HL-60/S4 (cell line): ENCODE results near the gene DHX38.

ENCODE experiments used
- in situ Hi-C: fragments of 300-500 bp; cut with MboI; formaldehyde crosslinking; loops from 2 replicates; pipeline ENCODE4 v1.14.3; 2022; ENCODE audit warnings: low sequenced_read_pairs

DHX38 gene

GRCh38 chr16:72083778-72084404 is 9.8 kb upstream of the DHX38 start:
- in situ Hi-C loops, result no loop called here

GRCh38 chr16:72084445-72084844 is 9.2 kb upstream of the DHX38 start:
- in situ Hi-C loops, result no loop called here

- in situ Hi-C loops, result no loop called here
These were observed 8.6 kb upstream of the DHX38 start for GRCh38 chr16:72085002-72085401.

DNA sequence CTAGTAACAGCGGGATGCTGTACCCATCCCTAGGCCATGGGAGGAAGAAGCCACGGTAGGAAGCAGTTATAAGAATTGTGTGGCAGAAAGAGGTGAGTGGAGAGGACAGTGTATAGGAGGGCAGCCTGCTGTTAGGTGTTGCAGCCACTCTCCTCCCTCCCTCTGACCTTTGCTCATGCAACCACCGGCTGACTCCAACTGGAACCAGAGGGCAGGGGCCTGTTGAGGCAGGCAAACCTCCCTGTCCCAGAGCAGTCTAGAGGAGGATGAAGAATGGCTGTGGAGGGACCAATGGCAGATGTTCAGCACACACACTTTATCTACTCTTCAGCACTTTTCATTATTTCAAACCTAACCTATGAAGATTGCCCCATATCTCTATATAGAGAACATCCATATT is 2.4 kb upstream of the DHX38 start:
- in situ Hi-C loops, result no loop called here

GRCh38 chr16:72092832-72093447 is 707 bp upstream of the DHX38 start:
- in situ Hi-C loops, result no loop called here

DNA sequence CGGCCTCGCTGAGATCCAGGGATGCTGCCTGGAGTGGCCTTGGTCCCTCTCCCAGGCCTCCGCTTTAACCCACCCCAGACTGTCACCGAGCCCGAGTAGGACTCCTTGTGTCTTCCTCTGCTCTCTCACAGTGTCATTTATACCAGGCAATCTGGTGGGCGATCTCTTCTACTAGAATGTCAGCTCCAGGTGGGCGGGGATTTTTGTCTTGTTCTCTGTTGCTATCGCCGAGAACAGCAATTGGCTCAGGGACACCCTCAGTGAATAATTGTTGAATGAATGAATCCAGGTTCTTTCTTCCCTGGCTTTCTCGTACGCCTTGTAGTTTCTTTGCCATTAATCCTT is 591 bp downstream of the DHX38 start:
- in situ Hi-C loops, result no loop called here

DNA sequence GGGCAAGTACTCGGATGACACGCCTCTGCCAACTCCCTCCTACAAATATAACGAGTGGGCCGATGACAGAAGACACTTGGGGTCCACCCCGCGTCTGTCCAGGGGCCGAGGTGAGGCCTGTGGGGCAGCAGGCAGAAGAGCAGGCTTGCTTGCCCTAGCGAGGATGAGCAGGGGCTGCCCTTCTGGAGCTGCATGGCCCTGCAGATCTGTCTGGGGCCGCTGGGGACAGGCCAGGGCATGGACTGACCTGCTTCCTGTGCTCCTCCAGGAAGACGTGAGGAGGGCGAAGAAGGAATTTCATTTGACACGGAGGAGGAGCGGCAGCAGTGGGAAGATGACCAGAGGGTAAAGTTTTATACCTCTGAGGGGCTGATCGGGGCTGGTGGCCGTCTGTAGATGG is 5.3 kb downstream of the DHX38 start:
- in situ Hi-C loops, result no loop called here

DNA sequence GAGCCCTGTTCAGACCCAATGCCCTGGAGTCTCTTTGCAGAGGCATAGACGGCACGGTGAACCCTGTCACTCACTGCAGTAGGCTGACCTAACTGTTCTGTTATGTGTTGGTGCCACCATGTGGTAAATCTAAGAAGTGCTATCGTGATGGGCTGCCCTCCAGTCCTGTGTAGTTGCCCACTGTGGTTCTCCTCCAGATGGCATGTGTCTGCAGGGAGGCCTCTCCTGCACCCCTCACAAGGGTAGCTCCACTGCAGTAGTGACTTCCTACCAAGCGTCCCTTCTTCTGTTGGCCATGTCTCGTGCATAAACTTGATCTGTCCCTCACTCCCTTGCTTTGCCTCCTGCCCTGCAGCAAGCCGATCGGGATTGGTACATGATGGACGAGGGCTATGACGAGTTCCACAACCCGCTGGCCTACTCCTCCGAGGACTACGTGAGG is 5.8 kb downstream of the DHX38 start:
- in situ Hi-C loops, result no loop called here

DNA sequence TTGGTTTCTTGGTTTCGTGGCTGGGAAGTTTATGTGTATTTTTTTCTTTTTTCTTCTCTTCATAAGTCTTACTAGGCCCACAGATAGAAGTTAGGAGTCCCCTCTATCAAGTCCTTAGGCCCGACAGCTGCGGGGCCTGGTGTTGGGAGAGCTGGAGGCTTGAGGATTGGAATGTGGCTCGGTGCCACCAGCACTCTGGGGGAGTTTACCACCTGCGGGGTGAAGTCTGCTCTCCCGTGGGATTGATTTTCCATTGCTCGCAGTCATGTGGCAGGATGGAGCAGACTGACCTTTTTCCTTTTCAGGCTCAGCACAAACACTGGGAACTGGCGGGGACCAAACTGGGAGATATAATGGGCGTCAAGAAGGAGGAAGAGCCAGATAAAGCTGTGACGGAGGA is 7.5 kb downstream of the DHX38 start:
- in situ Hi-C loops, result no loop called here

- in situ Hi-C loops, result no loop called here
These were observed 11.3 kb downstream of the DHX38 start for GRCh38 chr16:72104905-72105304.

- in situ Hi-C loops, result no loop called here
These were observed 12.3 kb downstream of the DHX38 start for GRCh38 chr16:72105978-72106377.

- in situ Hi-C loops, result no loop called here
These were observed 13.7 kb downstream of the DHX38 start for GRCh38 chr16:72107371-72107770.

- in situ Hi-C loops, result no loop called here
These were observed 14.9 kb downstream of the DHX38 start for GRCh38 chr16:72108353-72109102.

DNA sequence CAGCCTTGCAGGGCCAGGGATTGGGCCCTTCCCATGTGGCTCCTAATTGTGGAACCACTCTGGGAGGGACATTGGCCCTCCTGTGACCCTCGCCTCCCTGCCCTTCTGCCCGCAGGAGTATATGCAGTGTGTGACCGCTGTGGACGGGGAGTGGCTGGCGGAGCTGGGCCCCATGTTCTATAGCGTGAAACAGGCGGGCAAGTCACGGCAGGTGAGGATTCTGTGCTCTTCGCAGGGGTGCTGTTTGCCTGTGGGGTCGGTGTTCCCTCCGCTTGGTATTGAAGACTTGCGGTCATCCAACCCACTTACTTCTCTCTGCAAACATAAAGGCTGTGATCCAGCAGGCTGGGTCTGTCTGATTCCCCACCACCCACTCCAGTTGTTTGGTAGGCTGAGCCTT is 15.7 kb downstream of the DHX38 start:
- in situ Hi-C loops, result no loop called here

- in situ Hi-C loops, result no loop called here
These were observed 16.4 kb downstream of the DHX38 start for GRCh38 chr16:72109966-72110530.

GRCh38 chr16:72110662-72111615 is 17.3 kb downstream of the DHX38 start:
- in situ Hi-C loops, result no loop called here

DNA sequence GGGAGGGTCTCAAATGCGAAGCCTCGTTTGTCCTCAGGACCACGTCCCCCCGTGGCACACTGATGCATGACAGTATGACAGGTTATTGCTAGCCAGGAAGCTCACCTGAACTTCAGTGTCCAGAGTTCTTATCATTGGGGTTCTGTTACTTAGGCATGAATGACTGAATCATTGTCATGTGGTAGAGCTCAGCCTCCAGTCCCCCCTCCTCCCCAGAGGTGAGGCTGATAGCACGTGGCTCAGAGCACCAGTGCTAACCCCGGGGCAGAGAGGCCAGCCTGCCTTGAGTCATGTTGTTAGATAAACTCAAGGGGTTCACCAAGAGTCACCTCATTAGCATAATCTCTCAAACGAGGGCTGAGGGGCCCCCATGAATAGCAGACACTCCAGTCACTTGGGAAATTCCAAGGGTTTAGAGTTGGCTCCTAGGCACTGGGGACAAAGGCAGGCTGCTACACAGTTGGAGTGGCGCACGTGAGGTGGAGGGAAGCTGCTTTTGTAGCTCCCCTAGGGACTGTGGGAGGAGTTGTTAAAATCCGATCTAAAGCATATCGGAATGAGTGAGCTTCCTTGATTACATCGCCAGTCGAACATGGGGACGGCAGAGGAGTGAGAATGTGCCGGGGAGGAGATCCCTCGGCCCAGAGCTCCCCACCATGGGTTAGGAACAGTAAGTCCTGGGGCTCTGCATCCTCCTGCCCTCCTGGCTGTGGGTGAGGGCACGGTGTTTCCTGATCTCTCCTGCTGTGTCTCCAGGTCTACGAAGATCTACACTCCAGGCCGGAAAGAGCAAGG is 18.2 kb downstream of the DHX38 start:
- in situ Hi-C loops, result no loop called here

DNA sequence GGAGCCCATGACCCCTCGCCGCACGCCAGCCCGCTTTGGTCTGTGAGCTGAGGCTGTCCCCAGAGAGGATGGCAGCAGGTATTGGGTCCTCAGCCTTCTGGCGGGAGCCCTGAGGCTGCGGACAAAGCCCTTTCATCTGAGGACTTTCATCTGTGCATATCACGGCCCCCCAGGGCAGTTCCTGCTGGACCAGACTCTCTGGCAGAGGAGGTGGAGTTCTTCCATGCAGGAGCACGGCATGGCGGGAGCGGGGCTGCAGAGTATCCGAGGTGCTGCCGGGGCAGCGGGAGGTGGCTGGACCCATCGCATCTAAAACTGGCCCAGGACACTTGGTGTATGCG is 18.8 kb downstream of the DHX38 start:
- in situ Hi-C loops, result no loop called here

- in situ Hi-C loops, result no loop called here
These were observed 19.4 kb downstream of the DHX38 start for GRCh38 chr16:72112906-72113615.

DNA sequence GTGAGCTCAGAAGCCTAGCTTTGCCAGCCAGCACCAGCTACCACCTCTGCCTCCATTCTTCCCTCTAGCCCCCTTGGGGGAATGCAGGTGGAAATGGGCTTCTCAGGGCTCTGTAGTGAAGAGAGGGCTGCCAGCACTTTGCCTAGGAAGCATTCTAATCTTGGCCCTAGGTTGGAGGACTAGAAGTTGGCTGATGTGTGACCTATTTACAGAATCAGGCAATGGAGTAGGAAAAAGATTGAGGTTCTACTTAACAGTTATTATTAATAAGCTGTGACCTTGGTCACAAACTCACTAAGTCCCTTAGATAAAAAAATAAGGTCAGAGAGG is 19.9 kb downstream of the DHX38 start:
- in situ Hi-C loops, result no loop called here
